ENCODE results near the gene RCBTB1. TPM values are rescaled to one million over a fixed set of nuclear protein-coding genes. Genes with fewer than 3 reads are reported as not detected.
A peak's percentile ranks its signal among the peaks of the same experiment; 100 is the strongest.
"Not testable (repeated sequence)": the region's sequence is repeated elsewhere in the genome, so short reads cannot be mapped to it uniquely, and the experiment has no call there.

Gene RCBTB1
- total RNA-seq, 1 donor from 2014 or later, result 24.2 TPM

- TF ChIP-seq, protein P1, sequence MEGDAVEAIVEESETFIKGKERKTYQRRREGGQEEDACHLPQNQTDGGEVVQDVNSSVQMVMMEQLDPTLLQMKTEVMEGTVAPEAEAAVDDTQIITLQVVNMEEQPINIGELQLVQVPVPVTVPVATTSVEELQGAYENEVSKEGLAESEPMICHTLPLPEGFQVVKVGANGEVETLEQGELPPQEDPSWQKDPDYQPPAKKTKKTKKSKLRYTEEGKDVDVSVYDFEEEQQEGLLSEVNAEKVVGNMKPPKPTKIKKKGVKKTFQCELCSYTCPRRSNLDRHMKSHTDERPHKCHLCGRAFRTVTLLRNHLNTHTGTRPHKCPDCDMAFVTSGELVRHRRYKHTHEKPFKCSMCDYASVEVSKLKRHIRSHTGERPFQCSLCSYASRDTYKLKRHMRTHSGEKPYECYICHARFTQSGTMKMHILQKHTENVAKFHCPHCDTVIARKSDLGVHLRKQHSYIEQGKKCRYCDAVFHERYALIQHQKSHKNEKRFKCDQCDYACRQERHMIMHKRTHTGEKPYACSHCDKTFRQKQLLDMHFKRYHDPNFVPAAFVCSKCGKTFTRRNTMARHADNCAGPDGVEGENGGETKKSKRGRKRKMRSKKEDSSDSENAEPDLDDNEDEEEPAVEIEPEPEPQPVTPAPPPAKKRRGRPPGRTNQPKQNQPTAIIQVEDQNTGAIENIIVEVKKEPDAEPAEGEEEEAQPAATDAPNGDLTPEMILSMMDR (IDR thresholded peaks at IDR 0.05; ENCODE audit: unreplicated experiment), result no peak
- Mint-ChIP-seq H3K27me3 (ENCODE audit: low read depth) (no peaks in the 10 kb centered on the region), H3K4me1 (peaks cover 13% of the 10 kb centered on the region), H3K4me3 (no peak overlapping the region), H3K36me3 (peaks cover 28% of the 10 kb centered on the region), H3K9me3 (peaks cover 7% of the 10 kb centered on the region), H3K27ac (no peak overlapping the region)
- no peak for DNase-seq (ENCODE audit: low spot score in 2 of 2, unreplicated experiment in 2 of 2)
Observed at GRCh38 chr13:49566461-49566860, 18.9 kb downstream of the RCBTB1 start.

DNA sequence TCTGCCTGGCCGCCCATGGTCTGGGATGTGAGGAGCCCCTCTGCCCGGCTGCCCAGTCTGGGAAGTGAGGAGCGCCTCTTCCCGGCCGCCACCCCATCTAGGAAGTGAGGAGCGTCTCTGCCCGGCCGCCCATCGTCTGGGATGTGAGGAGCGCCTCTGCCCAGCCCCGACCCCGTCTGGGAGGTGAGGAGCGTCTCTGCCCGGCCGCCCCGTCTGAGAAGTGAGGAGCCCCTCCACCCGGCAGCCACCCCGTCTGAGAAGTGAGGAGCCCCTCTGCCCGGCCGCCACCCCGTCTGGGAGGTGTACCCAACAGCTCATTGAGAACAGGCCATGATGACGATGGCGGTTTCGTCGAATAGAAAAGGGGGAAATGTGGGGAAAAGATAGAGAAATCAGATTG lies 19.9 kb downstream of the RCBTB1 start:
- H3K9me3 Mint-ChIP-seq; DNase-seq (ENCODE audit: low spot score in 2 of 2, unreplicated experiment in 2 of 2); H3K27me3 Mint-ChIP-seq (ENCODE audit: low read depth); H3K27ac Mint-ChIP-seq; H3K4me3 Mint-ChIP-seq: not testable (repeated sequence)
- Mint-ChIP-seq H3K36me3 (peaks cover 31% of the 10 kb centered on the region), H3K4me1 (peaks cover 16% of the 10 kb centered on the region)

DNA sequence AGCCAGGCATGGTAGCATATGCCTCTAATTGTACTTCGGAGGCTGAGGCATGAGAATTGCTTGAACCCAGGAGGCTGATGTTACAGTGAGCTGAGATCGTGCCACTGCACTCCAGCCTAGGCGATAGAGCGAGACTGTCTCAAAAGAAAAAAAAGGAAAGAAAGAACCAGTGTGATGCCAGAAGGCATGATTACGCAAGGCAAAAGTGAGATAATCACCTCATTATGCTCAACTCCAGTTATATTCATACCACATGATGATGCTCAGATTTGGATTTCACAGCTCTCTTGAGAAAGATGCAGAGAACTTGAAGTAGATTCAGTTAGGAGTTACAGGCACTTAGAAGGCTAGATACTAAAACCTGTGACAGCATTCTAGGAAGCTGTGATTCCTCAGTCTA lies 21.8 kb downstream of the RCBTB1 start:
- Mint-ChIP-seq H3K9me3 (peaks cover 7% of the 10 kb centered on the region), H3K36me3 (peaks cover 43% of the 10 kb centered on the region), H3K27me3 (ENCODE audit: low read depth) (no peaks in the 10 kb centered on the region), H3K4me3 (no peak overlapping the region), H3K27ac (no peak overlapping the region), H3K4me1 (peaks cover 13% of the 10 kb centered on the region)
- DNase-seq (ENCODE audit: low spot score in 2 of 2, unreplicated experiment in 2 of 2), result no peak
- TF ChIP-seq, protein P1 (IDR thresholded peaks at IDR 0.05; ENCODE audit: unreplicated experiment), result no peak

DNA sequence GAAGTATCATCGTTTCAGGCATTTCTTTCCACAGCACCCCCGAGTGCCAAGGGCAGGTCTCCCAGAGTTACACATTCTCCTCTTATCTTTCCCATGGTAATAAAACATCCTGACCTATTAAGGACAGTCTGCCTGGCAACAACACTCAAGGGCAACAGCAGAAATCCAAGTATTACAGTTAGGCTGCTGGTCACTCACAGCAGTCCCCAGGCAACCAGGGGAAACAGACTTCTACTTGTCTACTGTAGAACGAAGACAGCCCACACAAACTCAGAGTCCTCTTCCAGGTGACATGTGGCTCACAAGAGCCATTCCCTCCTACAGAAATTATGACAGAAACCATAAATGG lies 24.3 kb downstream of the RCBTB1 start:
- H3K4me1 Mint-ChIP-seq, result peaks cover 13% of the 10 kb centered on the region
- no peak for DNase-seq (ENCODE audit: low spot score in 2 of 2, unreplicated experiment in 2 of 2)
- H3K27ac Mint-ChIP-seq, result peak overlapping the region; percentile 22
- H3K4me3 Mint-ChIP-seq, result no peak overlapping the region
- peaks cover 4% of the 10 kb centered on the region for H3K9me3 Mint-ChIP-seq
- H3K27me3 Mint-ChIP-seq (ENCODE audit: low read depth), result no peaks in the 10 kb centered on the region
- TF ChIP-seq, protein P1 (IDR thresholded peaks at IDR 0.05; ENCODE audit: unreplicated experiment), result no peak
- peaks cover 36% of the 10 kb centered on the region for H3K36me3 Mint-ChIP-seq

DNA sequence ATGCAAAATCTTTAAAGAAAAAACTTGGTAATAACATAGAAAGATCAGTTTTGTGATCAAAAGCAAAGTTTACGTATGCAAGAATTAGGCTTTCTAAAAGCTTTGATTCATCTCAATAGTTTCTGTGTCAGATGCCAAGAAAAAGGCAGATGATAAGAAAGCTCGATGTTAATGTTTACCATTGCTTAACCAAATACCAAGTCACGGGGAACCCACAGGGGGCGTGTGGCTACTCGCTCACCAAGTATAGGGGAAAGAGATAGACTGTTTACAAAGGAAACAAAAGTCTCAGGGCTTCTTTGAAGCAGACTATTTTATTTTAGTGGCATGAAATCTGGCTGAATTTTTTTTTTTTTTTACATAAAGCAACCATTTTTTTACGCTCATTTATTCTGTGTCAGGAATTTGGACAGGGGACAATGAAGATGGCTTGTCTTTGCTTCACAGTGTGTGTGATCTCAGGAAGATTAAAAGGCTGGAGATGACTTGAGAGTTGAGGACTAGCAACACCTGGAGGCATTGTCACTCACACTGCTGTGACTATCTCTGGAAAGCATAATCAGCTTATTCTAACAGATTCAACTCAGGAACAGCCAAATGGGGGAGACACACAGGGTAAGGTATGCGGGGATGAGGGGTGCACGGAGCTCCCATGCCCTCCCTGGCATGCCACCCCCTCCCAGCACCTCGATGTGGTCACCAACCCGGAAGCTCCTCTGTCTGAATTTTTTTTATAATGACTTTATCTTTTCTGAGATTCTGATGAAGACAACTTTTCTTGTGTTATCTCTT lies 24.9 kb downstream of the RCBTB1 start:
- Mint-ChIP-seq H3K27me3 (ENCODE audit: low read depth) (no peaks in the 10 kb centered on the region), H3K4me3 (no peak overlapping the region), H3K4me1 (peaks cover 13% of the 10 kb centered on the region), H3K9me3 (peaks cover 4% of the 10 kb centered on the region), H3K36me3 (peaks cover 34% of the 10 kb centered on the region), H3K27ac (peak overlapping the region; percentile 22)
- DNase-seq (ENCODE audit: low spot score in 2 of 2, unreplicated experiment in 2 of 2), result no peak
- TF ChIP-seq, protein P1 (IDR thresholded peaks at IDR 0.05; ENCODE audit: unreplicated experiment), result no peak

DNA sequence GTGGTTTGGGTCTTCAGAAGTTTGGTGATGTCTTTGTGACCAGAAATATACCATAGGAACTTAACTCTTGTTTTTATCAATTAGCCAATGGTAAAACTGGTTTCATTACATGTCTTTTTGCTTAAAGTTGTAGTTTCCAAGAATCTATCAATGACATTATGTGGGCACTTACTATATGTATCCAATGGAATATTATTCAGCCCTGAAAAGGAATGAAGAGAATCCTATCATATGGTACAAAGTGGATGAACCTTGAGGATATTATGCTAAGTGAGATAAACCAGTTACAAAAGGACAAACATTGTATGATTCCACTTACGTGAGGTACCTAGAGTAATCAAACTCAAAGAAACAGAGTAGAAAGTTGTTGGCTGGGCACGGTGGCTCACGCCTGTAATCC lies 26.4 kb downstream of the RCBTB1 start:
- TF ChIP-seq, protein P1 (IDR thresholded peaks at IDR 0.05; ENCODE audit: unreplicated experiment), result no peak
- Mint-ChIP-seq H3K9me3 (peaks cover 4% of the 10 kb centered on the region), H3K27me3 (ENCODE audit: low read depth) (no peaks in the 10 kb centered on the region), H3K27ac (no peak overlapping the region), H3K4me3 (no peak overlapping the region), H3K36me3 (peaks cover 34% of the 10 kb centered on the region), H3K4me1 (peaks cover 13% of the 10 kb centered on the region)
- DNase-seq (ENCODE audit: low spot score in 2 of 2, unreplicated experiment in 2 of 2), result no peak
